GM19324 (cell line): ENCODE measurements around the gene SRR.
"Not testable (repeated sequence)": the region's sequence is repeated elsewhere in the genome, so short reads cannot be mapped to it uniquely, and the experiment has no call there.

ENCODE experiments used
- ATAC-seq: cut with Tn5 transposase; IDR thresholded peaks from one replicate; pipeline ENCODE4 v1.9.1; 2021; ENCODE audit warnings: mild to moderate bottlenecking, moderate library complexity; ENCODE audit not compliant: unreplicated experiment, low FRiP score

Gene SRR

DNA sequence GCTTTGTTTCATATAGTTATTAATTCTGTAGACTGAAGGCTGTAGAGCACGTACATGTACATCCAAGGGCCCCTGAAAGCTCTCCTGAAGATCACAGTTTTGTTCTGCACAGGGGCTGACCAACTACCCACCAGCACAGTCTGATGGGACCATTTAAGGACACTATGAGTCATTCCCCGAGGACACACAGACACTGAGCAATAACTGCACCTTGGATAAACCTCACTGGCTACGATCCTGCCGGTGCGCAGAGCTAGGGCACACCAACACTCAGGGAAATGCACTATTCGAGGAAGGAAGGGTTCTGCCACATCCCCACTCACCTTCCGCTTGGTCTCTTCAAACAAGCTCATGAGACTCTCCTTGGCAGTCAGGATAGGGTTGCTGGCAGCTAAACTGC lies 20.4 kb upstream of the SRR start:
- no peak for ATAC-seq

DNA sequence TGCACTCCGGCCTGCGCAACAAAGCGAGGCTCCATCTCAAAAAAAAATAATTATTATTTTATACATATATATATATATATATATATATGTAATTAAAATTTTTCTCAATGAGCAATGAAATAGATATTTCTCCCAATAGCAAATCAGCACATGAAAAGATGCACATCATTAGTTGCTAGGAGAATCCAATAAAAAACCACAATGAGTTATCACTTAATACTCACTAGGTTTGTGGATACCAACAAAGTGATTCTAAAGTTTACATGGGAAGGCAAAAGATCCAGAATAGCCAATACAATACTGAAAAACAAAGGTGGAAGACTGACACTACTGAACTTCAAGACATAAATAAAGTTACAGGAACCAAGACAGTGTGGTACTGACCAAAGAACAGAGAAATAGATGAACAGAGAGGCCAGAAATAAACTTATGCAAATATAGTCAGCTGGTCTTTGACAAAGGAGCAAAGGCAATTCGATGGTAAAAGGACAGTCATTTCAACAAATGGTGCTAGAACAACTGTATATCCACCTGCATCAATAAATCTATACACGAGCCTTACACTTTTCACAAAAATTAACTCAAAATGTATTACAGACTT lies 13.8 kb upstream of the SRR start:
- no peak for ATAC-seq

DNA sequence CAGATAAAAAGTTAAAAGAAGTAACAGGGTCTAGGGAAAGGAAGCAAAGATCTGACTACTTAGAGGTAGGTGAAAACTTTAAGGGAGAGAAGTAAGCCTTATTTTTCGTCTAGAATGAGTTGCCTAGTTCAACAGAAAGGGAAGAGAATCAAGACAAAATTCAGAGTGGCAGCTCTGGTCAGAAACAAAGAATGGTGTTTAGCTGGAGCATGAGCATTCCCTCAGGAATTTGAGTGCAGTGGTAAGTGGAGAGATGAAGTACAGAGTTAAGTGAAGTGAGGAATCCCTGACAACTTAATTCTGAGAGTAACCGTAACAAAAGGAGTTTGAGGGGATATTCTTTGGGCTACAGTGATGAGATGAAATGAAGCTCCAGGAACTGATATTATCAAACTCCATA lies 11.7 kb upstream of the SRR start:
- no peak for ATAC-seq

DNA sequence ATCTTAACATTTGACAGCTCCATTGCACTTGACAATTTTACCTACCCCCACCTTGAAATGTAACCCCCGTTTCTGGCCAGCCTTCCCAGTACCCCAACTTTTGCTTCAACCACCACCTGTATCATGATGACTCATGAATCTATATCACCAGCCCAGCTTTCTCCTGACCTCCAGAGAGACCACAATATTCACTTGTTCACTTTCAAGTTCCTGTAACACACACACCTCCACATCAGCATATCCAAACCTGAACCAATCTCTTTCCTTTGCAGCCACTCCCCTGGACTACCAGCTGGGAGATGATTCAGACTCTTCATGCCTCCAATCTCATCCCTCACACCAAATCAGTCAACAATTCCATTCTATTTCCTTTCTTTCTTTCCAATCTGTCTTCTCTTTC lies 8.2 kb upstream of the SRR start:
- ATAC-seq: no peak

DNA sequence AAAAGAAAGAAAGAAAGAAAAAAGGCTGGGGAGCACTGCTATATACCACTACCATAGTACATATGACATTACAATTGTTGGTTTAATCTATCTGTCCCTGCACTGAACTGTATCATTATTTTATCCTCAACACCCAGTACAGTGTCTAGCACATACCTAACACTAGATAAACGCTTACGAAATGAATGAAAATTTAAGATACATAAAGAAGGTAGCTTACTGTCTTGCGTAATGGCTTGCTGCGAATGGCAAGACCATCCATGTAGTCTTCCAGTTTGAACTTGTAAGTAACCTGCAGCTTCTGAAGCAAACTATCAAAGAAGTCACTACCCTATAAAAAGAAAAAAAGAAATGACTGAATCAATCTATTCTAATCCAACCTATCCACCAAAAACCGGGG lies 6.7 kb upstream of the SRR start:
- ATAC-seq: no peak

DNA sequence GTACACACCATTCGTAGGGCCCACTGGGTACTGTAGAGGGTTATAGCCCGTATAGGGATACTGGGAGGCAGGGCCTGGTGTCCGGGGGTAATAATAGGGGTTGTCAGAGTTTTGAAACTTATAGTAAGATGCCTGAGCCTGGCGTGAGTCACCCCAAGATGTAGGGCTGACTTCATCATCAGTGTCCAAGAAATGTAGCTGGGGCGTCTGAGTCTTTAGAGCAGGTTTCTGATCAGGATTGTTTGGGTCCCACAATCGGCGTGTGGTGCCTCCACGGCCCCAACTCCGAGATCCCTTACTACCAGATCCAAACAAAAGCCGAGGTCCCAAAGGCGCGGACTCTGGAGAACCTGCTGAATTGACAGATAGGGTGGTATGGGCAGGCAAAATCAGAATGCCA lies 4.6 kb upstream of the SRR start:
- no peak for ATAC-seq

DNA sequence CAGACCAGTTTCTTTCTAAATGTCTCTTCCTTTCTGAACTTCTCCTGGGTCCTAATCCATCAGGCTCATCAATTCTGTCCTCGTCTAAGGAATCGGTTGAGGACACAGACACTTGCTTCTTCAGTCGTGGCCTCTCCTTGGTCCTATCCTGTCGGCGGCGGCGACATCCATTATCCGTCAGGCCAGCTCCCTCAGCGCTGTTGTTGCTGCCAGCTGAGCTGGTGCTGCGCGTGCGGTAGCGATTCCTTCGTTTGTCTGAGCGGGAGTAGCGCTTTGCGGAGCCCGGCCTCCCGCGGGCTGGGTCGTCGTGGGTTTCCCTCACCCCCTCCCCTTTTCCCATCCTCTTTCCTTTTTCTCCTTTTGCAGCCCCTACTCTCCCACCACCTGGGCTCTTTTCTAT lies 4.0 kb upstream of the SRR start:
- ATAC-seq: no peak

DNA sequence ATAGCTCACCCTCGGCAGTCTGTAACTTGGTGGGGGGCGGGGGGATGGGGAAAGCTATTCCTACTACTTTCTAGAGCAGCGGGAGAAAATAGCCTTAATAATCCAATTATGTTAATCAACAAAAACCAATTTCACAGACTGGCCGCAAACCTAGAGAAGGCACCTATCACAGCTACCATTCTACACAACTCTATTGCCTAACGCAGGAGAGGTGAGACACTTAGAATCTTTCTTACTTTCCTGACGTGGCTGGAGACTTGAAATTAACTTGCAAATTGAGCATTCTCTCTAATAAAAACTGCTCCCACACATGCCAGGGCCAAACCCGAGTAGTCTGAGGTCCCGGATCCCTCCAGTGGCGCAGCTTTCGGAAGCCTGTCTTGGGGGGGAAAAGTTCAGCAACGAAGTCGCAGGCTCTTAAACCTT lies 959 bp upstream of the SRR start:
- no peak for ATAC-seq

DNA sequence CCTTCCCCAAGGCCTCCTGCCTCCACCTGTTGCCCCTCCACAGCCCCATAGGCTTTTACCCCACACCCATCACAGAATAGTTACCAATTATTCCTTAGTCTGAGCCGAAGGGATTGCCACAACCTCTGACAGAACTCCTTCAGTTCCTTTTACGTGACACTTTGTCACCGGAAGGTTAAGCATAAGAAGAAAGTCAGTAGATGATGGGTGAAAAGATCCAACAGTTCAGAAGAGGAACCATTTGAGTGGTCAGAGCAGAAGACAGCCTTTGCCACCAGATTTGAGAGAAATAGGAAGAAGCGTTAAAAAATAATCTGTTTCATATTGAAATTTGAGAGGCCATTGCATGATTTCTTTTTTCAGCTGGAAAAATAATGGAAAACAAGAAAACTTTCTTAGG lies 1.2 kb downstream of the SRR start:
- no peak for ATAC-seq

DNA sequence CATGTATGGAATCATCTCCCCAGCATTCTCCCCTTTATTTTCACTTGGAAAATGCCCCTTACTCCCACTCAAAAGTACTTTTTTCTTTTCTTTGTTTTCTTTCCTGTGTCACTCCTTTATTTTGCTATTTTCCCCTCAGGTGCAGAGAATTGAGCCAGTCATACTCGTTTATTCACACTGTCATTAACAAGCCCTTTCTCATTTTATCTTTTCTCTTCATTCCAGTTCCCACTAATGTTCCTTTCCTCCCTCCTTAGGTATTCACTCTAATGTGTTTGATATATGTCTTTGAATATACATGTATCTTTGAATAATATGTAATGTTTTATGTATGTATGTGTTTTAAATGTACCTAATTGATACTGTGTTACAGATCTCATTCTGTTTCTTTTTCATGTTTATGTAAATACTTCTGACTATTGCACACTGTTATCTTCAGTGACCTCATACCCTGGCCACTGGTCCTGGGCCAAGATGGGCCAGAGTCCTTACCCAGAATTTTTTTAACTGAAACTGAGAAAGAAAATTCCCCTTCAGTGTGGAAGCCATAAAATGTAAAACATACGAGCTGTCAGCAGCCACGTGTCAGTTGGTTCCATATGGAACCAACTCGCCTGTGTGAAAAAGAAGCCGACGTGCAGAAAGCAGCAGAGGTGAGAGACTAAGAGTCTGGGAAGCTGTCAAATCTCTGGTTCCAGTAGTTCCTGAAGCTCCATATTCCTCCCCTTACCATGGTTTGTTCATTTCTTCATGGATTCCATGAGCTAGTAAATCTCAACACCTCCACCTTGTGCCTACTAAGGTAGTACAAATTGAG lies 5.8 kb downstream of the SRR start:
- no peak for ATAC-seq

DNA sequence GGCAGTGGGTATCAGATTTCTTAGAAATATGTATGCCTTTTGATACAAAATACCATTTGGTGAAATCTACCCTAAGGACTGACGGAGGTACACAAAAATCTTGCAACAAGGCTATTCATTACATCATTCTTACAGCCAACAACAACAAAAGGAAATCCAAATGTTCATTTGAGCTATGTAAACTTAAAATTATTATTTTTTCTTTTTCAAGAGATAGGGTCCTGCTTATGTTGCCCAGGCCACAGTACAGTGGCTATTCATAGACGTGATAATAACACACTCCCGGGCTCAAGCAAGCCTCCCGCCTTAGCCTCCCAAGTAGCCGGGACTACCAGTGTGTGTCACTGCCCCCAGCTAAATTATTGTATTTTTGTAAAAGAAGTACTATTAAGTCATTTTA lies 9.0 kb downstream of the SRR start:
- no peak for ATAC-seq

DNA sequence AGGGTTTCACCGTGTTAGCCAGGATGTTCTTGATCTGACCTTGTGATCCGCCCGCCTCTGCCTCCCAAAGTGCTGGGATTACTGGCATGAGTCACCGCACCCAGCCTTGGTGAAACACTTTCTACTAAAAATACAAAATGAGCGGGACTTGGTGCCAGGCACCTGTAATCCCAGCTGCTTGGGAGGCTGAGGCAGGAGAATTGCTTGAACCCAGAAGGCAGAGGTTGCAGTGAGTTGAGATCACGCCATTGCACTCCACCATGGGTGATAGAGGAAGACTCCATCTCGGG lies 13.1 kb downstream of the SRR start:
- not testable (repeated sequence) for ATAC-seq

DNA sequence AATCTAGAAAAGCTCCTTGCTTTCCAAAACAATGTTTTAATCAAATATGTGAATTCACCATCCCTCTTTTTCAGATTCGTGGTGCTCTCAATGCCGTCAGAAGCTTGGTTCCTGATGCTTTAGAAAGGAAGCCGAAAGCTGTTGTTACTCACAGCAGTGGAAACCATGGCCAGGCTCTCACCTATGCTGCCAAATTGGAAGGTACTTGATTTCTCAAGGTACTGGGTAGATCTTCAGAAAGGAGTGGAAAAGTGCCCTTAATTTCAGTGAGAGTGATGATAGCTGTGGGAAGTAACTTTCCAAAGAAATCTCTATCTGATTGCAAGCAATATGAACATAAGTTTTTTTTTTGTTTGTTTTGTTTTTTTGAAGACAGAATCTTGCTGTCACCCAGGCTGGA lies 14.0 kb downstream of the SRR start:
- no peak for ATAC-seq

DNA sequence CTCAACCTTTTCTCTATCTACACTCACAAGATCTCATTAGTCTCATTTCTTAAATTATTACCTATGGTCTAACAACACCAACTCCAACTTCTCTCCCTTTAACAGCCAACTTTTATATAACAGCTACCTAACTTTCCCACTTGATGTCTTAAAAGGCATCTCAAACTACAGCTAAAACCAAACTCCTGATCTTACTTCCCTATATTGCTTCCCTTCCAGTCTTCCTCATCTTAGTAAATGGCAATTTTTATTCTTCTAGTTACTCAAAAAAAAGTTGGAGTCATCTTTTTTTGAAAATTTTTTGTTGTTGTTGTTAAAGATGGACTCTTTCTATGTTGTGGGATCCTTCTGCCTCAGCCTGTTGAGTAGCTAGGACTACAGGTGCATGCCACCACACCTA lies 15.3 kb downstream of the SRR start:
- no peak for ATAC-seq

DNA sequence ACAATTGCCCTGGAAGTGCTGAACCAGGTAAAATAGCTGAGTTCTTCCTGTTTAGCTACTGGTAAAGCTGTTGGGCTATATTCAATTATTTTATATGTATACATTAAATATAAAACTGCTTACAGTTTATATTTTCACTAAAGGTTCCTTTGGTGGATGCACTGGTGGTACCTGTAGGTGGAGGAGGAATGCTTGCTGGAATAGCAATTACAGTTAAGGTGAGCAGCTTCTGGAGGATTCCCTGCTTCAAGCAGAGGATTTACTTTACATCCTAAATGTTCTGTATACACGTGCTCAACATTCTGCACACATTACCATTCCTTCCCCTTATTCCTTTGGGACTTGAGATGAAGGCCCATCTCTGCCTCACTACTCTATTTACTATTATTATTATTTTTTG lies 17.6 kb downstream of the SRR start:
- no peak for ATAC-seq

DNA sequence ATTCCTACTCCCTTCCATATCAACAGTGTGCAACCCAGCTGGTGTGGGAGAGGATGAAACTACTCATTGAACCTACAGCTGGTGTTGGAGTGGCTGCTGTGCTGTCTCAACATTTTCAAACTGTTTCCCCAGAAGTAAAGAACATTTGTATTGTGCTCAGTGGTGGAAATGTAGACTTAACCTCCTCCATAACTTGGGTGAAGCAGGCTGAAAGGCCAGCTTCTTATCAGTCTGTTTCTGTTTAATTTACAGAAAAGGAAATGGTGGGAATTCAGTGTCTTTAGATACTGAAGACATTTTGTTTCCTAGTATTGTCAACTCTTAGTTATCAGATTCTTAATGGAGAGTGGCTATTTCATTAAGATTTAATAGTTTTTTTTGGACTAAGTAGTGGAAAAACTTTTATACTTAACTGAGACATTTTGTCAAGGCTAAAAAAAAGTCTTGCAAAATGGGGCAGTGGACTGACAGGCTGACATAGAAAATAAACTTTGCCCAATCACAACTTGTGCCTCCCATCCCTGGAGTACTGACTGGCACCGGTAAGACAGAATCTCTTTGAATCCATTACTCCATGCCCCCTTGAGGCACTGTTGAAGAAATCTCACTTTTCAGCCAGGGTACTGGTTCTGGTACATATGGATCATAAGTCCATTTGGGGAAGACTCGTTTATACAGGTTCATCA lies 20.0 kb downstream of the SRR start:
- ATAC-seq: no peak

DNA sequence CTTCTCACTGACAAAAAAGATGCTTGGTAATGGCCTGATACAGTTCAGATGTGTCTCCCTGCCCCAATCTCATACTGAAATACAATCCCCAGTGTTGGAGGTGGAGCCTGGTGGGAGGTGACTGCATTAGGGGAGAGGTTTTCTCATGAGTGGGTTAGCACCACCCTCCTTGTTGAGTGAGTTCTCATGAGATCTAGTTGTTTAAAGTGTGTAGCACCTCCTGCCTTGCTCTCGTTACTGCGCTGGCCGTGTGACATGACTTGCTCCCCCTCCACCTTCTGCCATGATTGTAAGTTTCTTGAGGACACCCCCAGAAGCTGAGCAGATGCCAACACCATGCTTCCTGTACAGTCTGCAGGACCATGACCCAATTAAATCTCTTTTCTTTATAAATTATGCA lies 27.6 kb downstream of the SRR start:
- no peak for ATAC-seq

DNA sequence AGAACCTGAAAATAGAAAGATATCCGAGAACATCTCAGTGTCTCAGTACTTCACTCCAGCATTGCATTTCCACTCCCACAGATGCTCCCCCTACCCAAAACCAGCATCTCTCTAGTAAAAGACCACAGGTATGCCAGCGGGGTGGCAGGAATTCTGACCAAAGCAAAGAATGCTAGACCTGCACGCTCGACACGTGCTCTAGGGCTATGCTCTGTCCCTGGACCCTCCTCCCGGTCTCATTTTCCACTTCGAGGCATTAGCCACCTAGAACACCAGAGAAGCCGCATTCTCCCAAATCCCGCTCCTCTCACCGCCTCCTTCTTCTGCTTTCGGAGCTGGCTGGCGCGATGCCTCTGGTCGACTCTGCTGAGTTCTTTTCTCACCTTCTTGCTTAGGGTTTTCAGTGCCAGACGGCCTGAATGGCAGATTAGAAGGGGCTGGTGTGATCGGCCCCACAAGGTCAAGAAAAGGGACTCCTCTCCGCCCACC lies 32.0 kb downstream of the SRR start:
- no peak for ATAC-seq

DNA sequence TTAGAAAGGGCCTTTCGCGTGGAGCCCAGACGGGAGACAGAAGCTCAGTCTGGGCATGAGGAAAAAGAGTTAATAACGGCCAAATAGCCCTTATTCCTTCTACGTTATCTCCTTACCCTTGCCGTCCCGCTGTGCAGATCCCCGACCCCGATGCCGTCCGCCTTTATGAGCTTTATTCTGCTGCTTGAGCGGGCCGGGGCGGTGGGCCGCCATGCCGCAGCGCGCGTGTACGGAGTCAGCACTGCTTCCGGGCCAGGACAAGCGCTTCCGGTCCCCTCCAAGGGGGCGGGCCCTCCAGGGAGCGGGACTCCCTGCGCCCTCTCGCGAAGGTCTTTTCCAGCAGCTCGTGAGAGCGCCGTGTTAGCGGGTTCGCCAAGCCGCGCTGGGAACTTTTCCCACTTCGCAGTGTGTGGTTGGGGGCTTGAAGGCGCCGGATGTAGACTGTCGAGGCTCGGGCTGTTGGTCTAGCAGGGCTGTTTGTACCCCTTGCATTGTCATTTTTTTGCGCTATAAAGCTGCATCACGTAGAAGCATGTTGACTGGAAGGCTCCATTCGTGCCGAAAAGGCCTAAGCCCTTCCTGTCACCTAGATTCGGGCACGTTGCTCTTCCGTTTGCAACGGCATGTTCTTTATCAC lies 32.6 kb downstream of the SRR start, which contains the start of gene TSR1:
Gene TSR1, minus strand, starts transcription at position 243 of the 637 bp plus-strand sequence. Its CDS starts 30 bp downstream, at position 213.
- peak; percentile 79 for ATAC-seq

DNA sequence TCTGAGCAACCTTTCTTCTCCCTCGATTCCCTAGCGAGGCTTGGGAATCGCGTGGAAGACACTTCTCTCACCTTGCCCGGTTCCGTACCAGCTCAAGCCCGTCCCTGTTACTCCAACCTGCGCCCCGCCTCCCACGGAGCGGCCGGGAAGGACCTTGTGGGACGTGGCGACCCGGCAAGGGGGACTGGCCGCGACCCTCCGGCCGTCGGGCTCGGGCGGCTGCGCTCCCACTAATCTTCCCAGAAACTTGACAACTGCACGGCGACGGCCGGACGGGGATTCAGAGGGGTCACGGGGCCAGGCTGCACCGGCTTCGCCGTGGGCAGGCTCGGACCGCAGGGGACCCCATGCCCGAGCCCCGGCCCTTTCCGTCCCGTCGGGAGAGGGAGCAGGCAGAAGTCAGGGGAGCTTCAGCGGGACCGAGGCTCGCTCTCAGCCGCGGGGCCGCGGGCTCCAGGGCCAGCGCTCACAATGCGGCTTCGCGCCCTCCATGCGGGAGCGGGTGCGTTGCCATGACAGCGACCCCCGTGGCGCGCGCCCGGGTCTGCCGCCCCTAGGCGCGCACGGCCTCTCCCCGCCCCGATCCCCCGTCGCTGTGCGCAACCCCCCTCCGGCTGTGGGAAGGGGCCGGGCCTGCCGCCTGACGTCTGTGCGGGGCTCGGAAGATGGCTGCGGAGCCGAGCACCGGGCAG lies 33.2 kb downstream of the SRR start, which contains the start of gene SGSM2:
Gene SGSM2, plus strand, starts transcription at position 650 of the 692 bp plus-strand sequence. CDS start 188 bp downstream, outside the sequence.
- no peak for ATAC-seq
